ENCODE results near the gene ZNF428. TPM values are rescaled to one million over a fixed set of nuclear protein-coding genes. Genes with fewer than 3 reads are reported as not detected.

ZNF428 gene
- total RNA-seq, 1 experiment from 2014 or later: 39.6 TPM

DNA sequence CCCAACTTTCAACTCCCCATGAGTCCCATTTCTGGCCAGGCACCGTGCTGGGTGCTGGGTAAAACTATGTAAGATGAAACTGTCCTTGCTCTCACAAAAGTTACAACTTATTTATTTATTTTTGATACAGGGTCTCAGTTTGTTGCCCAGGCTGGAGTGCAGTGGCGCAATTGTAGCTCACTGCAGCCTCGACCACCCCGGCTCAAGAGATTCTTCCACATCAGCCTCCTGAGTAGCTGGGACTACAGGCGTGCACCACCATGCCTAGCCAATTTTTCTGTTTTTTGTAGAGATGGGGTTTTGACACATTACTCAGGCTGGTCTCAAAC is 33.1 kb upstream of the ZNF428 start:
- H3K4me1 ChIP-seq (ENCODE audit: control insufficient read depth in 1 of 2, insufficient read depth in 2 of 2, low read length in 2 of 2): no peaks in the 10 kb centered on the region
- peaks cover 4% of the 10 kb centered on the region; the same call in 1 of the 2 replicates for H3K79me2 ChIP-seq (ENCODE audit: insufficient read depth, low read length)
- H3K27me3 ChIP-seq (ENCODE audit: insufficient read depth, low read length): no peaks in the 10 kb centered on the region
- H3K36me3 ChIP-seq (ENCODE audit: control insufficient read depth in 1 of 2, insufficient read depth in 2 of 2, low read length in 2 of 2): peaks cover 35 to 62% of the 10 kb centered on the region in 2 experiments
- RAD21 ChIA-PET (ENCODE audit: low non-redundant PET in 1 of 2, low total read pairs in 2 of 2, uncharacterized antibody in 2 of 2, unreplicated experiment in 2 of 2): no interaction called here
- CTCF ChIA-PET: interaction anchor here (0.6 kb wide), 1 partner anchor 10 kb away, joined by 4 read pairs; no protein-coding TSS in a partner anchor
- no peaks in the 10 kb centered on the region for H4K20me1 ChIP-seq (ENCODE audit: insufficient read depth)
- no TSS peak for BruUV-seq (replicated peaks)
- POLR2A ChIA-PET: no interaction called here
- H3K9me2 ChIP-seq (ENCODE audit: insufficient read depth): no peaks in the 10 kb centered on the region
- H3K4me2 ChIP-seq (ENCODE audit: low read length): no peak overlapping the region
- TF ChIP-seq RAD21 (IDR thresholded peaks at IDR 0.05; ENCODE audit: low read depth) (no peak), SP1 (IDR thresholded peaks at IDR 0.05; ENCODE audit: low read depth) (no peak)
- DNase-seq (ENCODE audit: low read depth, low spot score) (no peak), ATAC-seq (peak; percentile 20; the same call in 1 of the 2 replicates)
- no peaks in the 10 kb centered on the region for H3K9me3 ChIP-seq (ENCODE audit: control insufficient read depth in 1 of 2, insufficient read depth in 1 of 2, low read depth in 1 of 2, low read length in 2 of 2)
- no peak overlapping the region for H2AFZ ChIP-seq (ENCODE audit: low read depth, low read length, poor library complexity, severe bottlenecking)
- H3K4me3 ChIP-seq (replicated peaks in 1 of 2; ENCODE audit: low read depth in 1 of 2, low read length in 2 of 2): no peak overlapping the region
- H3K27ac ChIP-seq (ENCODE audit: low read depth, low read length): no peak overlapping the region; the same call in 1 of the 2 replicates
- intact Hi-C loops (cut with micrococcal nuclease): no loop called here
- no peak overlapping the region for H3K9ac ChIP-seq (ENCODE audit: low read length)

DNA sequence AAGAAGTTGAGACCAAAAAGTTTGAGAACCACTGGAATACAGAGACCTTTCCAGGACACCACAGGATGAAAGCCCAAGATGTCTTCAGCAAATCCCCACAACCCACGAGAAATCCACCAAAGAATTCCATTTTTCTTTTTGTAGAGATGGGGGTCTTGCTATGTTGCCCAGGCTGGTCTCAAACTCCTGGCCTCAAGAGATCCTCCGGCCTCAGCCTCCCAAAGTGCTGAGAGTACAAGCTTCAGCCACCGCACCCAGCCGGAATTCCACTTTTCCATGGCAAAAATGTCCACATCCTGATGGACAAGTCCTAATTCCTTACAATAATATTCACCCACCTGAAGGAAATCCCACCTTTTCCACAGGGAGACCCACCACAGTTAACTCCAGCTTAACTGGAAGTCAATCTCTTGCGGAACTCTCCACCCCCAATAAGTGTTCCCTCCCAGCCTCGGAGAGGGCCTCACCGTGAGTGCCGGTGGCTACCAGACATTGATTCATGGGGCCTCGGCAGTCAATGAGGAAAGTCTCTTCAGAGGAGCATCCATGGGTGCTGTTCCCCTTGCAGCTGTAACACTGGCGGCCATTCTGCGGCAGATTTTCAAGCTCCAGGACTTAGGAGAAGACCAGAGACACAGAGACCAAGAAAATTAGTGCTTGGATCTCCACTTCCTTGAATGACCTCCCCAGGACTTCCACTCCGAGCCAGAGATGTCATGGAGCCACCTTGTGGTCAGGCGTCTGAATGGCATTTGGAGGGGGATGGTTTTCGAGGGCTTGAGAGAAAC is 32.5 kb upstream of the ZNF428 start:
- no peaks in the 10 kb centered on the region for H3K9me2 ChIP-seq (ENCODE audit: insufficient read depth)
- H4K20me1 ChIP-seq (ENCODE audit: insufficient read depth): no peaks in the 10 kb centered on the region
- ChIA-PET RAD21 (ENCODE audit: low non-redundant PET in 1 of 2, low total read pairs in 2 of 2, uncharacterized antibody in 2 of 2, unreplicated experiment in 2 of 2) (no interaction called here), POLR2A (no interaction called here), CTCF (no interaction called here)
- BruUV-seq (replicated peaks): no TSS peak
- H3K36me3 ChIP-seq (ENCODE audit: control insufficient read depth in 1 of 2, insufficient read depth in 2 of 2, low read length in 2 of 2): peaks cover 35 to 60% of the 10 kb centered on the region in 2 experiments
- H2AFZ ChIP-seq (ENCODE audit: low read depth, low read length, poor library complexity, severe bottlenecking): no peak overlapping the region
- no peaks in the 10 kb centered on the region for H3K4me1 ChIP-seq (ENCODE audit: control insufficient read depth in 1 of 2, insufficient read depth in 2 of 2, low read length in 2 of 2)
- no peak overlapping the region for H3K4me3 ChIP-seq (replicated peaks in 1 of 2; ENCODE audit: low read depth in 1 of 2, low read length in 2 of 2)
- TF ChIP-seq SIN3A (IDR thresholded peaks at IDR 0.05; ENCODE audit: low read depth): no peak
- no peak for TF ChIP-seq JUND (IDR thresholded peaks at IDR 0.05)
- TF ChIP-seq EZH2phosphoT487 (IDR thresholded peaks at IDR 0.05; ENCODE audit: borderline replicate concordance): no peak
- TF ChIP-seq CEBPB (IDR thresholded peaks at IDR 0.05; ENCODE audit: low read depth): no peak
- TF ChIP-seq, protein P1, sequence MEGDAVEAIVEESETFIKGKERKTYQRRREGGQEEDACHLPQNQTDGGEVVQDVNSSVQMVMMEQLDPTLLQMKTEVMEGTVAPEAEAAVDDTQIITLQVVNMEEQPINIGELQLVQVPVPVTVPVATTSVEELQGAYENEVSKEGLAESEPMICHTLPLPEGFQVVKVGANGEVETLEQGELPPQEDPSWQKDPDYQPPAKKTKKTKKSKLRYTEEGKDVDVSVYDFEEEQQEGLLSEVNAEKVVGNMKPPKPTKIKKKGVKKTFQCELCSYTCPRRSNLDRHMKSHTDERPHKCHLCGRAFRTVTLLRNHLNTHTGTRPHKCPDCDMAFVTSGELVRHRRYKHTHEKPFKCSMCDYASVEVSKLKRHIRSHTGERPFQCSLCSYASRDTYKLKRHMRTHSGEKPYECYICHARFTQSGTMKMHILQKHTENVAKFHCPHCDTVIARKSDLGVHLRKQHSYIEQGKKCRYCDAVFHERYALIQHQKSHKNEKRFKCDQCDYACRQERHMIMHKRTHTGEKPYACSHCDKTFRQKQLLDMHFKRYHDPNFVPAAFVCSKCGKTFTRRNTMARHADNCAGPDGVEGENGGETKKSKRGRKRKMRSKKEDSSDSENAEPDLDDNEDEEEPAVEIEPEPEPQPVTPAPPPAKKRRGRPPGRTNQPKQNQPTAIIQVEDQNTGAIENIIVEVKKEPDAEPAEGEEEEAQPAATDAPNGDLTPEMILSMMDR (IDR thresholded peaks at IDR 0.05 in 2 of 3, conservative IDR thresholded peaks at IDR 0.05 in 1 of 3; ENCODE audit: borderline replicate concordance in 1 of 3, insufficient read depth in 1 of 3, low read depth in 2 of 3, low read length in 2 of 3): peak; percentile 32 to 83 (median 72); a peak in 5 of 6 replicates
- TF ChIP-seq CBX3 (IDR thresholded peaks at IDR 0.05; ENCODE audit: low read depth): no peak
- no peak for TF ChIP-seq EGR1 (IDR thresholded peaks at IDR 0.05; ENCODE audit: low read depth)
- no peak for TF ChIP-seq POLR2A (IDR thresholded peaks at IDR 0.05; ENCODE audit: borderline replicate concordance, extremely low read depth, insufficient read depth, insufficient read length)
- TF ChIP-seq ELF1 (IDR thresholded peaks at IDR 0.05; ENCODE audit: borderline replicate concordance, low read depth): no peak
- no peak for TF ChIP-seq EZH2 (IDR thresholded peaks at IDR 0.05)
- TF ChIP-seq, protein P2, sequence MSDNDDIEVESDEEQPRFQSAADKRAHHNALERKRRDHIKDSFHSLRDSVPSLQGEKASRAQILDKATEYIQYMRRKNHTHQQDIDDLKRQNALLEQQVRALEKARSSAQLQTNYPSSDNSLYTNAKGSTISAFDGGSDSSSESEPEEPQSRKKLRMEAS (IDR thresholded peaks at IDR 0.05): no peak
- TF ChIP-seq SP1 (IDR thresholded peaks at IDR 0.05; ENCODE audit: low read depth): no peak
- TF ChIP-seq RAD21 (IDR thresholded peaks at IDR 0.05; ENCODE audit: low read depth): peak; percentile 63
- no peak for TF ChIP-seq POLR2AphosphoS5 (IDR thresholded peaks at IDR 0.05; ENCODE audit: low read depth, low read length)
- TF ChIP-seq, protein P3, sequence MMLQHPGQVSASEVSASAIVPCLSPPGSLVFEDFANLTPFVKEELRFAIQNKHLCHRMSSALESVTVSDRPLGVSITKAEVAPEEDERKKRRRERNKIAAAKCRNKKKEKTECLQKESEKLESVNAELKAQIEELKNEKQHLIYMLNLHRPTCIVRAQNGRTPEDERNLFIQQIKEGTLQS (IDR thresholded peaks at IDR 0.05): no peak
- H3K79me2 ChIP-seq (ENCODE audit: insufficient read depth, low read length): no peaks in the 10 kb centered on the region
- H3K9me3 ChIP-seq (ENCODE audit: control insufficient read depth in 1 of 2, insufficient read depth in 1 of 2, low read depth in 1 of 2, low read length in 2 of 2): no peaks in the 10 kb centered on the region
- DNase-seq (ENCODE audit: low read depth, low spot score) (no peak), ATAC-seq (peak; percentile 85)
- H3K9ac ChIP-seq (ENCODE audit: low read length): no peak overlapping the region
- no peaks in the 10 kb centered on the region for H3K27me3 ChIP-seq (ENCODE audit: insufficient read depth, low read length)
- intact Hi-C loops (cut with micrococcal nuclease): no loop called here
- H3K4me2 ChIP-seq (ENCODE audit: low read length): no peak overlapping the region
- H3K27ac ChIP-seq (ENCODE audit: low read depth, low read length): no peak overlapping the region; the same call in 1 of the 2 replicates

All from HCT116 (cell line).